Measurements from ENCODE around the gene FHL3.

- TF ChIP-seq POLR2A (IDR thresholded peaks at IDR 0.05; ENCODE audit: low read depth, low read length) (no peak), CTCF (IDR thresholded peaks at IDR 0.05; ENCODE audit: extremely low read depth in 1 of 2, insufficient read depth in 1 of 2, low read depth in 1 of 2, low read length in 2 of 2) (no peak), POLR2AphosphoS5 (IDR thresholded peaks at IDR 0.05; ENCODE audit: insufficient read depth, low read depth, low read length) (no peak), EZH2 (IDR thresholded peaks at IDR 0.05; ENCODE audit: borderline replicate concordance, low read depth, low read length, severe bottlenecking) (no peak), MAX (IDR thresholded peaks at IDR 0.05; ENCODE audit: insufficient read depth, insufficient read length) (no peak), JUN (IDR thresholded peaks at IDR 0.05; ENCODE audit: borderline replicate concordance, insufficient read depth, insufficient read length, low read depth) (no peak), FOS (IDR thresholded peaks at IDR 0.05; ENCODE audit: borderline replicate concordance, insufficient read depth, low read length) (no peak), MYC (IDR thresholded peaks at IDR 0.05; ENCODE audit: low read depth, low read length) (no peak), GATA2 (IDR thresholded peaks at IDR 0.05; ENCODE audit: insufficient read depth, insufficient read length, low read depth, low read length) (no peak)
These were observed 6.3 kb downstream of the FHL3 start for GRCh38 chr1:37998913-37999429.
